ENCODE results near the gene FAM20B. TPM values are rescaled to one million over a fixed set of nuclear protein-coding genes. Genes with fewer than 3 reads are reported as not detected.

The FAM20B gene
- total and polyA plus RNA-seq, 2 of the 13 experiments (the other 11 are each of a cell fraction or from before 2014, with no cell fraction given): 13.8 to 26.9 TPM

- no peak for TF ChIP-seq NFYB (CRISPR knock-in tag; IDR thresholded peaks at IDR 0.05)
- no peak for TF ChIP-seq KIAA2018 (CRISPR knock-in tag; IDR thresholded peaks at IDR 0.05; ENCODE audit: borderline replicate concordance)
- no peak for TF ChIP-seq ZBTB7B (CRISPR knock-in tag; IDR thresholded peaks at IDR 0.05)
- TF ChIP-seq HOXA5 (CRISPR knock-in tag; IDR thresholded peaks at IDR 0.05): no peak
- 0 out of 2 replicates have a peak, but pooled peaks have one; percentile 3 for TF ChIP-seq POGZ (CRISPR knock-in tag; IDR thresholded peaks at IDR 0.05)
- no peak for TF ChIP-seq CEBPG (CRISPR knock-in tag; IDR thresholded peaks at IDR 0.05)
- no peak for TF ChIP-seq DZIP1 (CRISPR knock-in tag; IDR thresholded peaks at IDR 0.05)
- TF ChIP-seq ARNTL (CRISPR knock-in tag; IDR thresholded peaks at IDR 0.05): no peak
- no peak for TF ChIP-seq ZNF326 (CRISPR knock-in tag; IDR thresholded peaks at IDR 0.05; ENCODE audit: borderline replicate concordance)
- TF ChIP-seq ELF4 (CRISPR knock-in tag; IDR thresholded peaks at IDR 0.05; ENCODE audit: borderline replicate concordance): no peak
- TF ChIP-seq U2AF1 (optimal IDR thresholded peaks at IDR 0.05; ENCODE audit: low read depth, low read length): no peak
- no peak for TF ChIP-seq ZSCAN29 (CRISPR knock-in tag; conservative IDR thresholded peaks at IDR 0.05)
- TF ChIP-seq ZBTB4 (CRISPR knock-in tag; IDR thresholded peaks at IDR 0.05; ENCODE audit: borderline replicate concordance): peak; percentile 86
- TF ChIP-seq NR2C2 (CRISPR knock-in tag; IDR thresholded peaks at IDR 0.05; ENCODE audit: borderline replicate concordance): 0 out of 2 replicates have a peak, but pooled peaks have one; percentile 4
- TF ChIP-seq SAFB2 (CRISPR knock-in tag; IDR thresholded peaks at IDR 0.05; ENCODE audit: borderline replicate concordance, low read depth): no peak
- TF ChIP-seq ZNF775 (CRISPR knock-in tag; IDR thresholded peaks at IDR 0.05; ENCODE audit: borderline replicate concordance): no peak
- TF ChIP-seq ZNF501 (CRISPR knock-in tag; IDR thresholded peaks at IDR 0.05): 0 out of 2 replicates have a peak, but pooled peaks have one; percentile 31
Measured at GRCh38 chr1:179105393-179105792, 79.7 kb downstream of the FAM20B start (continued).
